Putamen (tissue), 1 donor: ENCODE results near the gene VPS13C.

Experiments
- DNase-seq: peaks from one replicate; pipeline ENCODE4 v3.0.0-alpha.2; 2016; ENCODE audit warnings: low spot score

Gene VPS13C

GRCh38 chr15:61853195-61853594 is 207.1 kb downstream of the VPS13C start:
- DNase-seq = no peak

- DNase-seq = no peak
These were observed 208.3 kb downstream of the VPS13C start for GRCh38 chr15:61851955-61852354.

DNA sequence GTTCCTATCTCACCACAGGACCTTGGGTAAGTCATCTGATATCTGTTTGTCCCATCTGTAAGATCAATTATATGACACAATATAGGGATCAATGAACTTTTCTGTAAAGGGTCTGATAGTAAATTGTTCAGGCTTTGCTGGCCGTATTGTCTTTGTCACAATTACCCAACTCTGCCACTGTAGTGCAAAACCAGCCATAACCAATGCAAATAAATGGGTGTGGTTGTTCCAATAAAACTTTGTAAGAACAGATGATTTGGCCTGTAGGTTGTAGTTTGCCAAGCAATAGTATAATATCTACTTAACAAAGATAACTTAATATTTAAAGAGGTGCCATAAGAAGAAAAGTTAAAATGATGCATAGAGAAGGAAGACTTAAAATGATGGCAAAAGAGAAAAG is 210.8 kb downstream of the VPS13C start:
- DNase-seq = no peak

DNA sequence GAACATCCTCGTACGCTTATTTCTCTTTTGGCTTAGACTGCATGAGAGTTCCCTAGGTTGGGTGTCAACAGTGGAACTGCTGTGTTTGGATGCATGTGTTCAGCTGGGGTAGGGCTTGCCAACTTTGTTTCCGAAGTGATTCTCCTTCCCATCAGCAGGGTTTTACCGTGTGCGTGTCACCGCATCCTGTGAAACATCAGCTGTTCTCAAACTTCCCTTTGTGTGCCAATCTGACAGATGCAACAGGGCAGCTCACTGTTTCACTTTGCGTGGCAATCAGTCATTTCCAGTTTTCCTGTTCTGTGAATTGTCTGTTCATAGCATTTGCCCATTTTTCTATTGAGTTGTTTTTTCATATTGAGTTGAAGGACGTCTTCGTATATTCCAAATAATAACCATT is 218.8 kb downstream of the VPS13C start:
- no peak for DNase-seq

GRCh38 chr15:61840090-61840489 is 220.2 kb downstream of the VPS13C start:
- DNase-seq = no peak

GRCh38 chr15:61839546-61839945 is 220.7 kb downstream of the VPS13C start:
- DNase-seq = no peak

DNA sequence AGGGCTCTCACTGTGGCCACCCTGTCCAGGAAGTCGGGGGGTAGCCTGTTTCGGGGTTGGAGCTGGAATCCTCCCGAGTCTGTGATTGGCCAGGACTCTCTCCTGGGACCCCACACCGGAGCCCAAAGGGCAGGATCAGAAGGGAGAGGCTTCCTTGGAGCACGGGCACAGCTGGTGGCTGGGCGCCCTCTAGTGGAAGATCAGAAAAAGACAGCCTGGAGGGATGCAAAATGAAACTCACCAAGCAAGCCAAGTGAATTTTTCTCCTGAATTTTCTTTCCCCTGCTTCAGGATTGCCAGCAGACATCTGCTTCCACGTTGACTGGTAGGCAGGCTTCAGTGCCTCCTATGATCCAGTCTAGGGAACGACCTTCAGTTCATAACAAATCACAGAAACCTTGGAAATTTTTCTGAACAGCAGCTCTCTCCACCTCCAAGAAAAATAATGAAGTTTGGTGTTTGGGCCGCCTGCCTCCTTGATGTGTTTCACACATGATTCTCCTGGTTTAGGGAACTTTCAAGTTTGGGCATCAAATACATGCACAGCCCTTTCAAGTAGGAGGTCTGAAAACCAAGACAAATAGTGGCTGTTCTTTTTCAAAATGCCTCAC is 224.6 kb downstream of the VPS13C start:
- peak; percentile 47 for DNase-seq

GRCh38 chr15:61835029-61835428 is 225.2 kb downstream of the VPS13C start:
- no peak for DNase-seq

DNA sequence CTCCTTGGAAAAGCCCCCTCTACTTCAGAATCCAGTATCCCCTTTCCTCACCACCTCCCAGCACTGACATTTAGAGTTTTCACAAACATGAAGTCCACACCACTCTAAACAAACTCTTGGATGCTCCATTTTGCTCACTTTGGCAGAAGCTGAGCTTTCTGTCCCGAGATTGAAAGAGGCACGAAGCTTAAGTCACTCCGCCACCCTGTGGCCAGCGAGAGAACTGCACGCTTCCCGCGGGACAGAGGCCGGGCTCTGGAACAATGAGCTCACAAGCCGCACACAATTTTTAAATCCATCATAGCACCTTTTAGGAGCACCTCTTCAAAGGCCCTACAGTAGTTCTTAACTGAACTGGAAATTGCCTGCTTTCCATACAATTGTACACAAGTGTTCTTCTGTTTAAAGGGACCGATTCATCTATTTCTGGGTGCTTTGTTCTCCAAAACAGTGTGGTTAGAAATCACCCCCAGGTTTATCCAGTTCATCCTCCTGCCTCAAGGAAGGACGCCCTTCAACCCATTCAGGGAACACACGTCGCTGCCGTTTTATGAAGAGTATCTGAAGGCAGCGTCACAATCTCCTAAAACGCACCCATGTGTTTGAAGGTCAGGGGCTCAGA is 226.1 kb downstream of the VPS13C start:
- DNase-seq = peak; percentile 76

DNA sequence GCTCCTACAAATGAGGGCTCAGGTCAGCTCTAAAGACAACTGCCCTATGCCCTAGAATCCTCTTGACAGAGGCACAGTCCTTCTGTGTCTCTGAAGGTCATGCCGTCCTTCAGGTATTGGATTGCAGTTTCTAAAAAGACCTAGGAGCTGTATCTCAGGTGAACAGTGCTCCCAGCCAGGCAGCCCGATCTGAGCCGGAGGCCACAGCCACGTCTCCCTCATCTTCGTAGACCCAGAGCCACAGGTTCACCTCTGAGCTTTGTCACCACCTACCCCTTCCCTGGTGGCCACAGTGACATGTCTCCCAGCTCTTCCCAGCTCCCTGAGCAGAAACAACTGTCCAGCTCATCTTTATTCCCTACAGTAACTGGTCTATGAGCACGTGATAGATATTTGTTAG is 228.0 kb downstream of the VPS13C start:
- no peak for DNase-seq

DNA sequence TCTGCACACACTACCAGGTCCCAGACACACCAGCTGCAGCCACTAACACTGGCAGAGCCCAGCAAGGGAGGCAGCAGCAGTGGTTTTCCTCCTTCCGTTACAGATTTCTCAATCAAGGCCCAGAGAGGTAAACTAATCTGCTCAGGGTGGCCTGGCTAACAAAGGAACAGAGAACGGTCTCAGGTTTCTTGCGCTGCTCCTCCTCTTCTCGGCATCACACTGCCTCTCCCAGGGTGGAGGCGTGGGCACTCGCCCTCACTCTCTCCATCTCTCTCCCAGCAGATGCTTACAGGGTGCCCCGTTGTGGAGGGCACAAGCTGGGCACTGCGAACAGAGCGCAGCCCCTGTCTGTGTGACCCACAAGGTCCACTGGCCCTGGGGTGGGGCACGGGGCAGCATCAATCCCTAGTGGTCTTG is 228.7 kb downstream of the VPS13C start:
- DNase-seq = no peak

DNA sequence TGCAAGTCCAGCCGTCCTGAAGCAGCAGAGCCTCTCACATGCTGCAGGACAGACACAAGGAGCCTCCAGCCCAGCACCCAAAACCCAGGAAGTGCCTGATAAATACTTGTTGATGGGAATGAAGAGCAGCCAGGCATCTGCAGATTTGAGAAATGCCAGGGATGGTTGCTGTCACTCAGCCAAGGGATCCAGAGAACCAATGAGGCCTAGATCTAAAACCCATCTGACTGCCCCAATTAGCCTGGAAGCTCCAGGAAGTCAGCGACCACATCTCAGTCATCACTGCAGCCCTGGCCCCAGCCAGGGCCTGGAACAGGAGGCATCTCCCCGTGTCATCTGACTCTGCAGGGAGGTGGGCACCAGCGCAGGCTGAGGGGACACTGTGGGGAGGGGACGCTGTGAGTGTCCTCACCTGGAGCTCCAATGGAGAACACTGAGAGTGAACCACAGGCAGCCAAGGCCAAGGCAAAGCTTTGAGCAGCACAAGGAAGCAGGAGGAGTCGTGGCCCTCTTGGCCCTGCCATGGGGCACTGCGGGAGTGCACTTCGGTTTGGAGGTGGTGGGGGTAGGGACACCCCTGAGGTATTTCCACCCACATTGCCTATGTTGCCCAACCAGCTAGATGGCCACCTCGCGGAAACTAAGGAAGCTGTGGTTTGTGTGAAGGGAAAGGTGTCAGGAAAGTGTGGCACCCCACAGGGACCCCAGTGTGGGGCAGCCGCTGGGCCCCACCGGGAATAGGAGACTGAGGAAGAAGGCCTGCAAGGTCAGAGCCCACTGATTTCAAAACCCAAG is 229.5 kb downstream of the VPS13C start:
- no peak for DNase-seq

DNA sequence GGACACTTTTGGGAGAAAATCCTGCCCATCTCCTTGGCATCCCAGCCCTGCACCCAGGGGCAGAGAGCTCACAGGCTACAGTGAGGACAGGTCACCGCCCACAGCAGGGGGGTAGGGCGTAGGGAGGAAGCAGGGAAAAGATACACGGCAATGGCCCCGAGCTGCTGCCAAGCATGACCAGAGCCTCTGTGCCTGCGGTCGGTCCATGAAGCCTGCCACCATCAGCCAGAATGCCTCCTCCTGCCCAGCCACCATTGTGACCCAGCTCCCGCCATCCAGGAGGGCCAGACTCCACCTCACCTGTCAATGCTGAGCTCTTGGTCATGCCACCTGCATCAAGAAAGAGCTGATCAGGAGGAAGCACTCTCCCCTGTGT is 230.7 kb downstream of the VPS13C start:
- no peak for DNase-seq

- DNase-seq = no peak
These were observed 231.3 kb downstream of the VPS13C start for GRCh38 chr15:61828860-61829513.

- no peak for DNase-seq
These were observed 232.2 kb downstream of the VPS13C start for GRCh38 chr15:61828008-61828407.

DNA sequence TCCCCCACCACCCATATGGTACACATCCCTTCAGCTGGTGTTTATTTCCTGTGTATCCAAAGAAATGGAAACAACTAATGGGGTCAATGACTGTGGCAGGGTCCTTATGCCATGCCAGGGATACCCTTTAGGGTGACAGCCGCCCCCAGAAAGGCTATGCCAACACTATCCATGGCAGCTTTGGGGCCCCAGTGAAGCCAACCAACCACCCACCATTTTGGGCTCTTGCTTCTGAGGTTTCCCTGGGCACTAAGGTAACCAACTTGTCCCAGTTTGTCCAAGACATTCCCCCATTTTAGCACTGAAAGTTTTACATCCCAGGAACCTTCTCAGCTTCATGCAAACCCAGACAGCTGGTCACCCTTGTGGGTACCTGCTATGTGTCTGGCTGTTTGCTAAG is 233.1 kb downstream of the VPS13C start:
- DNase-seq = no peak

GRCh38 chr15:61824291-61824690 is 236.0 kb downstream of the VPS13C start:
- no peak for DNase-seq

DNA sequence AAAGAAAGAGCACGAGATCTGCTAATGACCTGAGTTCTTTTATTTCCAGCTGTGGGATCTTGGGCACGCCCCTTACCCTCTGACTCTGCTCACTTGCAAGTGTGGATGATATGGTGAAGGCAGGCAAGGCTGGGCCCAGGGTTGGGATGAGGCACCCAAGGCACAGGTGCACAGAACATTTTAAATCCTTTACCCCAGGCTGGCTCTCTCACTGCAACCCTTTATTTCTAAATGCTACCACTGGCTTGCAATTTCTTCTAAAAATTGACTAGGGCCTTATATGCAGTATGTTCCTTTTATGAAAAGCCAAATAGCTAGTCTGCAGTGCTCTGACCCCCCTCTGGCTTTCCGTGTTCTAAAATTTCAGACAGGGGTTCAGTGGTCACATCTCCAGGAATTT is 237.7 kb downstream of the VPS13C start:
- DNase-seq = no peak

DNA sequence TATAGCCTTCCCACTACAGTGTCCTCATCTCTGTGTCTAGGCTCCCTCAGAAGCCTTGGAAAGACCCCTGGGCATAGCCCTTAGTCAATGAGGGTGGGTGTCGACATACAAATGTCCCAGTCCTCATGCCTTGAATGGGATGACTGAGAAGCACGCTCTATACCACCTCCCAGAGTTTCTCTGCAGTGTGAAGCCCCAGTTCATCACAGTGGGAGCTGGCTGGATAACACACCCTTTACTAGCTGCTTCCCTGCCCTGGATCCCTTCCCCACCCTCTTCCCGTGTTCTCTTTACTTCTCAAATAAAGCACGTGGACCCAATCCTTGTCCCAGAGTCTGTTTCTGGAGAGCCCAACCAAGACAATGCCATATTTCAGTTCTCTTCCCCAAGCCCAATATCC is 239.3 kb downstream of the VPS13C start:
- DNase-seq = no peak

- no peak for DNase-seq
These were observed 240.0 kb downstream of the VPS13C start for GRCh38 chr15:61820212-61820611.

DNA sequence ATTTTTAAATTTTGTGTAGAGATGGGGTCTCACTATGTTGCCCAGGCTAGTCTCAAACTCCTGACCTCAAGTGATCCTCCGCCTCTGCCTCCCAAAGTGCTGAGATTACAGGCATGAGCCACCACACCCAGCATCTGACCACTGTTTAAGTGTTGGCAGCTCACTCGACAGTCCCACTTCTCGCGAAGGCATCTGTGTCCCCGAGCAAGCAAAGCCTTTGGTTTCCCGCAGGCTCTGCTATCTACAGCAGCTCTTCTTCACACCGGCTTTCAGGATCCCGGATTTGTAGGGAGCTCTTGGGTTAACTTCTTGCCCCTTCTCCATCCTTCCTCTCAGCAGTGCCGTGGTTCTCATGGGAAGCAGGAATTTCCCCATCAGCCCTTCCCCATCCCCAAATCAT is 240.9 kb downstream of the VPS13C start:
- no peak for DNase-seq

- DNase-seq = no peak
These were observed 241.4 kb downstream of the VPS13C start for GRCh38 chr15:61818801-61819200.

DNA sequence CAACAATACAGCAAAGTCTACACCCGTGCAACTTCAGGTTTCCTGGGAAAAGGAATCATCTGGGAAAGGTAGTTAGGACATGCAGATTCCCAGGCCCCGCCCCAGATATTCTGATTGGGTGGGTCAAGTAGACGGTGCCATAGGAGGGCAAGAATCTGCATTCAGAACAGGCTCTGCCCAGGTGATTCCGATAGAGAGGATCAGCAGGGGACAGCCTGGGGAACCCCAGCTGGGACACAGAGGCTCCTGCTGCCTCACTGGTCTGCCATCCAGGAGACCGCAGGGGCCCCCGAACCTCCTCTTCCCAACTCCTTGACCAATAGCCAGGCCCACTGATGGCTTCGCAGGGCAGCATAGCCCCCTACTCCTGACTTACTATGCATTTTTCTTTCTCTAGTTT is 243.4 kb downstream of the VPS13C start:
- DNase-seq = no peak
